ENCODE data around the gene FAM219A. TPM values are rescaled to one million over a fixed set of nuclear protein-coding genes. Genes with fewer than 3 reads are reported as not detected.
A peak's percentile ranks its signal among the peaks of the same experiment; 100 is the strongest.
"Not testable (repeated sequence)": the region's sequence is repeated elsewhere in the genome, so short reads cannot be mapped to it uniquely, and the experiment has no call there.

FAM219A gene
- total RNA-seq, 1 experiment from 2014 or later = 3.7 TPM

DNA sequence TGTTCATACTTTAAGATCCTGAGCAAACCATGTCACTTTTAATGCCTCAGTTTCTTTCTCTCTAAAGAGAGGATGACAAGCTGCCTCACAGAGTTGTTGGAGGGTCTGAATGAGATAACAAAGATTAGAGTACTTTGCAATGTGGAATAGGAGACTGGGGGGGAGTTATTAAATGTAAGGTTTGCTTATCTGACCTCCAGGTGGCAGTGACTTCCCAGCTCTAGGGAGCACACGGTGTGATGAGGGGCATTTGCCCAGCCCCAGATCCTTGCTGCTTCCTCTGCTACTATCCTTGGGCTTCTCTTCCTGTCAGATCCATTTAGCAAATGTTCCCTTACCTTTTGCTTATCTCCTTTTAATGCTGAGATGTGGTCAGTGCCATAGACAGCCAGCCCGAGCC lies 33.7 kb upstream of the FAM219A start:
- Histone ChIP-seq H3K36me3 (ENCODE audit: insufficient read depth, low read length) (no peaks in the 10 kb centered on the region), H3K27me3 (ENCODE audit: low read length) (0 out of 2 replicates have a peak, but pooled peaks cover 2% of the 10 kb centered on the region), H3K4me1 (ENCODE audit: low read length) (no peaks in the 10 kb centered on the region), H3K9me3 (ENCODE audit: low read length) (no peaks in the 10 kb centered on the region), H3K4me3 (ENCODE audit: low read length) (no peak overlapping the region), H3K4me2 (ENCODE audit: low read depth, low read length, poor library complexity, severe bottlenecking) (no peak overlapping the region), H4K20me1 (ENCODE audit: insufficient read depth, low read depth, low read length) (no peaks in the 10 kb centered on the region), H3K27ac (ENCODE audit: low read length) (no peak overlapping the region), H3K9ac (ENCODE audit: low read length) (no peak overlapping the region), H3K79me2 (ENCODE audit: low read length) (no peaks in the 10 kb centered on the region), H3K9me2 (replicated peaks; ENCODE audit: insufficient read depth, low read length) (no peaks in the 10 kb centered on the region), H2AFZ (ENCODE audit: low read length) (no peak overlapping the region)
- DNase-seq = peak; percentile 71

DNA sequence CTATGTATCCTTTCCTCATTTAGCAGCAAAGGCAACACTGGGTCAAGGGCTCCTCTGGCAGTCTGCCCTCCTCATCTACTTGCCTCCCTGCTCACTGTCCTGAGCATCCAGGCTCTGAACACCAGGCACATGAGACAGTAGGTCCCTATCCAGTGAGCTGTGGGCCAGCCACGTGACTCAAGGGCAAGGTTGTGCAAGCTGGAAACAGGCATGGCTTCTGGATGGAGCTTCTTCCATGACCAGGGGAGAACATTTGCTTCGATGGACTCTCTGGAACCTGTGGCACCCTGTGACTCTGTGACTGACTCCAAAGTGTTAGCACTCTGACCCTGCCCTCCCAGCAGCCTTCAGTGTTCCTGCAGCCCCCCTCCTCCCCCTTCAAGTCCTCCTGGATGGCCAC lies 33.2 kb upstream of the FAM219A start:
- Histone ChIP-seq H2AFZ (ENCODE audit: low read length) (no peak overlapping the region), H3K9ac (ENCODE audit: low read length) (no peak overlapping the region), H3K27me3 (ENCODE audit: low read length) (0 out of 2 replicates have a peak, but pooled peaks cover 2% of the 10 kb centered on the region)

DNA sequence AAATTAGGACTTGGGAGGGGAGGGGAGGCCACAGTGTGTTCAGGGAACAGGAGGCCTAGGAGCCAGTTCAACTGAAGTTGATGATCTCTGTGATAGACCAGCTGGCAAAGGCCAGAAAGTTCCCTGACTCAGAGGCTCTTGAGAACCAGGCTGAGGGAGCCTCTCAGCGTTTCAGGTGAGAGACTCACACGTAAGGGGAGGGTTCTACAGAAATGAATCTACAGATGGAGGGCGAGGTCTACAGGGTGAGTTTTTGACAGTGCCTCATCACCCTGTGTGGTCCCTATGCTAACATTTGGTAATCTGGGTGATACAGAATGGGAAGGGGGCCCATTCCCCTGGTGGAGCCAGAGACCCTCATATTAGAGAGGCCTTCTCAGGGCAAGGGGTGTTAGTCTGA lies 32.4 kb upstream of the FAM219A start:
- DNase-seq = no peak
- H3K79me2 ChIP-seq (ENCODE audit: low read length) = no peaks in the 10 kb centered on the region
- no peak overlapping the region for H3K4me2 ChIP-seq (ENCODE audit: low read depth, low read length, poor library complexity, severe bottlenecking)
- H2AFZ ChIP-seq (ENCODE audit: low read length) = no peak overlapping the region
- H3K4me1 ChIP-seq (ENCODE audit: low read length) = no peaks in the 10 kb centered on the region
- H3K9ac ChIP-seq (ENCODE audit: low read length) = no peak overlapping the region
- H3K9me3 ChIP-seq (ENCODE audit: low read length) = no peaks in the 10 kb centered on the region
- 0 out of 2 replicates have a peak, but pooled peaks cover 2% of the 10 kb centered on the region for H3K27me3 ChIP-seq (ENCODE audit: low read length)
- no peaks in the 10 kb centered on the region for H3K36me3 ChIP-seq (ENCODE audit: insufficient read depth, low read length)
- H3K27ac ChIP-seq (ENCODE audit: low read length) = no peak overlapping the region
- no peak overlapping the region for H3K4me3 ChIP-seq (ENCODE audit: low read length)
- no peaks in the 10 kb centered on the region for H4K20me1 ChIP-seq (ENCODE audit: insufficient read depth, low read depth, low read length)
- H3K9me2 ChIP-seq (replicated peaks; ENCODE audit: insufficient read depth, low read length) = no peaks in the 10 kb centered on the region

More for the DNA sequence above, 33.2 kb upstream of the FAM219A start:
- H3K9me2 ChIP-seq (replicated peaks; ENCODE audit: insufficient read depth, low read length) = no peaks in the 10 kb centered on the region
- no peaks in the 10 kb centered on the region for H3K36me3 ChIP-seq (ENCODE audit: insufficient read depth, low read length)
- H3K79me2 ChIP-seq (ENCODE audit: low read length) = no peaks in the 10 kb centered on the region
- no peak overlapping the region for H3K4me2 ChIP-seq (ENCODE audit: low read depth, low read length, poor library complexity, severe bottlenecking)
- no peak for DNase-seq
- H3K4me3 ChIP-seq (ENCODE audit: low read length) = no peak overlapping the region
- H4K20me1 ChIP-seq (ENCODE audit: insufficient read depth, low read depth, low read length) = no peaks in the 10 kb centered on the region
- H3K4me1 ChIP-seq (ENCODE audit: low read length) = no peaks in the 10 kb centered on the region
- no peak overlapping the region for H3K27ac ChIP-seq (ENCODE audit: low read length)
- H3K9me3 ChIP-seq (ENCODE audit: low read length) = no peaks in the 10 kb centered on the region

DNA sequence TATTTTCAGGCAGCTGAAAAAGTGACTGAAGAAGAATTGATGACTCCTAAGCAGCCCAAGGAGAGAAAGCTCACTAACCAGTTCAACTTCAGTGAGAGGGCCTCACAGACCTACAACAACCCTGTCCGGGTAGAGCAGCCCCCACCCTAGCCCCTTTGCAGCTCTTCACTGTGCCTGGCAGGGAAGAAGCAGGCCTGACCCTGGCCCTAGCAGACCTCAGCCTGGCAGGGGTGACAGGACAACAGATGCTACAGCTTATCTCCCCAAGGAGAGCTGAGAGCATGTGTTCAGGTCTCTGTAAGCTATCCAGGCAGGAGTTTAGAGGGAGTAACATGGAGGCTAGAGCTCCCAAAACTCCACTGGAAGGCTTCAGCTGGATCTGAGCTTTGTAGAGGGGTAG lies 32.0 kb upstream of the FAM219A start:
- no peaks in the 10 kb centered on the region for H3K9me3 ChIP-seq (ENCODE audit: low read length)

DNA sequence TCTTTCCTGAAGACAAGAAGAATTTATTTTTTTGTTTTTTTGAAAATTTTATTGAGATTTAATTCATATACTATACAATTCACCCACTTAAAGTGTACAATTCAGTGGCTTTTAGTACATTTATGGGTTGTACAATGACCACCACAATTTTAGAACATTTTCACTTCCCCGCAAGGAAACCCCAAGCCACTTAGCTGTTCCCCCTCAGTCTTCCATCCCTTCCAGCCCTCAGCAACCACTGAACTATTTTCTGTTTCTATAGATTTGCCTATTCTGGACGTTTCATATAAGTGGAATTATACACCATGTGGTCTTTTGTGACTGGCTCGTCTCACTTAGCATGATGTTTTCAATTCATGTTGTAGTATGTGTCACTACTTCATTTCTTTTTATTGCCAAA lies 28.2 kb upstream of the FAM219A start:
- Histone ChIP-seq H3K9me2 (replicated peaks; ENCODE audit: insufficient read depth, low read length) (no peaks in the 10 kb centered on the region), H2AFZ (ENCODE audit: low read length) (no peak overlapping the region), H4K20me1 (ENCODE audit: insufficient read depth, low read depth, low read length) (no peaks in the 10 kb centered on the region), H3K4me1 (ENCODE audit: low read length) (no peaks in the 10 kb centered on the region), H3K36me3 (ENCODE audit: insufficient read depth, low read length) (no peaks in the 10 kb centered on the region), H3K27ac (ENCODE audit: low read length) (no peak overlapping the region), H3K27me3 (ENCODE audit: low read length) (0 out of 2 replicates have a peak, but pooled peaks cover 2% of the 10 kb centered on the region), H3K4me3 (ENCODE audit: low read length) (no peak overlapping the region), H3K9me3 (ENCODE audit: low read length) (no peaks in the 10 kb centered on the region), H3K79me2 (ENCODE audit: low read length) (no peaks in the 10 kb centered on the region), H3K9ac (ENCODE audit: low read length) (no peak overlapping the region), H3K4me2 (ENCODE audit: low read depth, low read length, poor library complexity, severe bottlenecking) (no peak overlapping the region)
- DNase-seq = no peak

More for the DNA sequence above, 32.0 kb upstream of the FAM219A start:
- Histone ChIP-seq H3K36me3 (ENCODE audit: insufficient read depth, low read length) (no peaks in the 10 kb centered on the region), H3K79me2 (ENCODE audit: low read length) (no peaks in the 10 kb centered on the region), H3K27ac (ENCODE audit: low read length) (no peak overlapping the region), H3K4me2 (ENCODE audit: low read depth, low read length, poor library complexity, severe bottlenecking) (no peak overlapping the region), H3K4me3 (ENCODE audit: low read length) (no peak overlapping the region), H3K9ac (ENCODE audit: low read length) (no peak overlapping the region), H3K4me1 (ENCODE audit: low read length) (no peaks in the 10 kb centered on the region), H3K9me2 (replicated peaks; ENCODE audit: insufficient read depth, low read length) (no peaks in the 10 kb centered on the region), H4K20me1 (ENCODE audit: insufficient read depth, low read depth, low read length) (no peaks in the 10 kb centered on the region), H3K27me3 (ENCODE audit: low read length) (0 out of 2 replicates have a peak, but pooled peaks cover 2% of the 10 kb centered on the region), H2AFZ (ENCODE audit: low read length) (no peak overlapping the region)
- DNase-seq = no peak

DNA sequence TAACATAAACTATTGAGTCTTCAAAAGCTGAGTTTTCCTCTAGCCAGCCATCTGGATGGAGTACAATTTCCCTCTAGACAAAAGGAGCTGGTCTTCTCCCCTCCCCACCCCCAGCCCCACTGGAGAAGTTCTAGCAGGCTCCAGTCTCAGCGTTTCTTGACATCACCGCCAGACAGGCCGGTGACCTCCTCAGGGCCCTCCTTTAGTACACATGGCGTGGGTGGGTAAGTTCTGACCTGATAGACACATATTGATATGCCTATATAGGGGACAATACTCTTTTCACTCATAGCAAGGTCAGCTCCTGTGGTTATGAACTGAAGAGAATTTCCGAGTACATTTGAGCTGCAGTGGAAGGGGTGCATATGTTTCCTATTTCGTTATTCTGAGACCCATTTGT lies 27.5 kb upstream of the FAM219A start:
- no peak for DNase-seq
- no peaks in the 10 kb centered on the region for H3K4me1 ChIP-seq (ENCODE audit: low read length)
- no peaks in the 10 kb centered on the region for H3K9me3 ChIP-seq (ENCODE audit: low read length)
- H2AFZ ChIP-seq (ENCODE audit: low read length) = no peak overlapping the region
- no peak overlapping the region for H3K4me2 ChIP-seq (ENCODE audit: low read depth, low read length, poor library complexity, severe bottlenecking)
- H3K9ac ChIP-seq (ENCODE audit: low read length) = no peak overlapping the region
- H3K9me2 ChIP-seq (replicated peaks; ENCODE audit: insufficient read depth, low read length) = no peaks in the 10 kb centered on the region
- H3K36me3 ChIP-seq (ENCODE audit: insufficient read depth, low read length) = no peaks in the 10 kb centered on the region
- no peaks in the 10 kb centered on the region for H4K20me1 ChIP-seq (ENCODE audit: insufficient read depth, low read depth, low read length)
- no peaks in the 10 kb centered on the region for H3K79me2 ChIP-seq (ENCODE audit: low read length)
- H3K4me3 ChIP-seq (ENCODE audit: low read length) = no peak overlapping the region
- H3K27me3 ChIP-seq (ENCODE audit: low read length) = 0 out of 2 replicates have a peak, but pooled peaks cover 2% of the 10 kb centered on the region
- no peak overlapping the region for H3K27ac ChIP-seq (ENCODE audit: low read length)

DNA sequence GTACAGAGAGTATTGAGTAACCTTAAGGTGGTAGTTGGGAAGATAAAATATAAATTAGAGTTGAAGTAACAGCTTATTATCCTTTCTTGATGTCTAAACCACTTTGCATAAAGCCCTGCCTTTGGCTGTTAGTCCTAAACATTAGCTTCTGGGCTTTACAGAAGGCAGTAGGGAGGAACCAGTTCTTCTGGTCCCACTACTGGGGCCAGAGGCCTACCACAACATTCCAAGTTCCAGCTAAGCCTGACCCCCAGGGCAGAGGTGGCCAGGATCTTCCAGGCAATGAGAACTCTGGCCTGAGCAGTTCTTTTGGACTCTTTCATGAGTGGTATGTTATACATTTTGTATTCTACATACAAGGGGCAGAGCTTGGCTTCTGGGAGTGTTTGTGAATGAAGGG lies 26.3 kb upstream of the FAM219A start:
- Histone ChIP-seq H3K79me2 (ENCODE audit: low read length) (no peaks in the 10 kb centered on the region), H3K27me3 (ENCODE audit: low read length) (0 out of 2 replicates have a peak, but pooled peaks cover 2% of the 10 kb centered on the region), H2AFZ (ENCODE audit: low read length) (no peak overlapping the region), H3K4me3 (ENCODE audit: low read length) (no peak overlapping the region), H3K9me2 (replicated peaks; ENCODE audit: insufficient read depth, low read length) (no peaks in the 10 kb centered on the region), H3K9ac (ENCODE audit: low read length) (no peak overlapping the region), H4K20me1 (ENCODE audit: insufficient read depth, low read depth, low read length) (no peaks in the 10 kb centered on the region), H3K4me1 (ENCODE audit: low read length) (no peaks in the 10 kb centered on the region), H3K36me3 (ENCODE audit: insufficient read depth, low read length) (no peaks in the 10 kb centered on the region), H3K27ac (ENCODE audit: low read length) (no peak overlapping the region), H3K4me2 (ENCODE audit: low read depth, low read length, poor library complexity, severe bottlenecking) (no peak overlapping the region), H3K9me3 (ENCODE audit: low read length) (no peaks in the 10 kb centered on the region)
- no peak for DNase-seq

DNA sequence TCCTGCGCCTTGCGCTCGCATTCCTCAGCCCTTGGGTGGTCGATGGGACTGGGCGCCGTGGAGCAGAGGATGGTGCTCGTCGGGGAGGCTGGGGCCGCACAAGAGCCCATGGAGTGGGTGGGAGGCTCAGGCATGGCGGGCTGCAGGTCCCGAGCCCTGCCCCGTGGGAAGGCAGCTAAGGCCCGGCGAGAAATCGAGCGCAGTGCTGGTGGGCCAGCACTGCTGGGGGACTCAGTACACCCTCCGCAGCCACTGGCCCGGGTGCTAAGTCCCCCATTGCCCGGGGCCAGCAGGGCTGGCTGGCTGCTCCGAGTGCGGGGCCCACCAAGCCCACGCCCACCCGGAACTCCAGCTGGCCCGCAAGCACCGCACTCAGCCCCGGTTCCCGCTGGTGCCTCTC lies 24.4 kb upstream of the FAM219A start:
- H3K27me3 ChIP-seq (ENCODE audit: low read length); H2AFZ ChIP-seq (ENCODE audit: low read length); H4K20me1 ChIP-seq (ENCODE audit: insufficient read depth, low read depth, low read length); H3K4me3 ChIP-seq (ENCODE audit: low read length); H3K4me2 ChIP-seq (ENCODE audit: low read depth, low read length, poor library complexity, severe bottlenecking); H3K9ac ChIP-seq (ENCODE audit: low read length); H3K9me2 ChIP-seq (replicated peaks; ENCODE audit: insufficient read depth, low read length); H3K9me3 ChIP-seq (ENCODE audit: low read length); H3K79me2 ChIP-seq (ENCODE audit: low read length); H3K4me1 ChIP-seq (ENCODE audit: low read length); DNase-seq; H3K36me3 ChIP-seq (ENCODE audit: insufficient read depth, low read length); H3K27ac ChIP-seq (ENCODE audit: low read length): not testable (repeated sequence)

DNA sequence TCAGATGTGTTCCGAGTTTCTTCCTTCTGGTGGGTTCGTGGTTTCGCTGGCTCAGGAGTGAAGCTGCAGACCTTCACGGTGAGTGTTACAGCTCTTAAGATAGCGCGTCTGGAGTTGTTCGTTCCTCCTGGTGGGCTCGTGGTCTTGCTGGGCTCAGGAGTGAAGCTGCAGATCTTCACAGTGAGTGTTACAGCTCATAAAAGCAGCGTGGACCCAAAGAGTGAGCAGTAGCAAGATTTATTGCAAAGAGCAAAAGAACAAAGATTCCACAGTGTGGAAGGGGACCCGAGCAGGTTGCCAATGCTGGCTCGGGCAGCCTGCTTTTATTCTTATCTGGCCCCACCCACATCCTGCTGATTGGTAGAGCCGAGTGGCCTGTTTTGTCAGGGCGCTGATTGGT lies 23.2 kb upstream of the FAM219A start:
- not testable (repeated sequence) for H3K27ac ChIP-seq (ENCODE audit: low read length); H3K4me2 ChIP-seq (ENCODE audit: low read depth, low read length, poor library complexity, severe bottlenecking); H3K9me2 ChIP-seq (replicated peaks; ENCODE audit: insufficient read depth, low read length); DNase-seq; H3K4me1 ChIP-seq (ENCODE audit: low read length); H3K27me3 ChIP-seq (ENCODE audit: low read length); H3K9me3 ChIP-seq (ENCODE audit: low read length); H3K79me2 ChIP-seq (ENCODE audit: low read length); H3K9ac ChIP-seq (ENCODE audit: low read length); H4K20me1 ChIP-seq (ENCODE audit: insufficient read depth, low read depth, low read length); H3K36me3 ChIP-seq (ENCODE audit: insufficient read depth, low read length); H3K4me3 ChIP-seq (ENCODE audit: low read length); H2AFZ ChIP-seq (ENCODE audit: low read length)

All from Karpas-422 (cell line).